Measurements from ENCODE around the gene ELN. TPM values are rescaled to one million over a fixed set of nuclear protein-coding genes. Genes with fewer than 3 reads are reported as not detected.

ELN gene
- total and polyA plus RNA-seq, 2 donors (not counting 1 experiment from before 2014, with no cell fraction given): 2.1 to 11.0 TPM

GRCh38 chr7:74040791-74041520 is 13.0 kb downstream of the ELN start:
- no peak for DNase-seq (ENCODE audit: low read depth in 2 of 2)

GRCh38 chr7:74042746-74043522 is 15.0 kb downstream of the ELN start:
- Histone ChIP-seq H3K36me3 (ENCODE audit: control insufficient read depth, insufficient read depth, low read length) (no peaks in the 10 kb centered on the region), H3K27ac (ENCODE audit: insufficient read depth, low read length) (no peak overlapping the region), H3K27me3 (ENCODE audit: control insufficient read depth, insufficient read depth, low read length) (no peaks in the 10 kb centered on the region), H3K4me3 (replicated peaks in 1 of 4; ENCODE audit: control extremely low read depth in 1 of 4, insufficient read depth in 1 of 4, low read depth in 3 of 4, low read length in 4 of 4) (no peak overlapping the region), H3K79me2 (ENCODE audit: control insufficient read depth, insufficient read depth, low read length) (no peaks in the 10 kb centered on the region), H4K20me1 (ENCODE audit: control insufficient read depth, extremely low read depth, insufficient read depth, low read length) (no peaks in the 10 kb centered on the region), H2AFZ (ENCODE audit: low read length) (no peak overlapping the region), H3K9ac (ENCODE audit: insufficient read depth, low read length) (no peak overlapping the region), H3K9me3 (ENCODE audit: control insufficient read depth, insufficient read depth, low read depth, low read length) (no peaks in the 10 kb centered on the region), H3K4me2 (ENCODE audit: extremely low read depth, insufficient read depth, low read length) (no peak overlapping the region), H3K4me1 (ENCODE audit: control insufficient read depth, extremely low read depth, insufficient read depth, low read length) (no peaks in the 10 kb centered on the region)
- TF ChIP-seq CTCF (conservative IDR thresholded peaks at IDR 0.05 in 1 of 2, IDR thresholded peaks at IDR 0.05 in 1 of 2; ENCODE audit: low read depth in 1 of 2, low read length in 2 of 2): no peak
- no peak for TF ChIP-seq EZH2 (IDR thresholded peaks at IDR 0.05; ENCODE audit: low read length, missing control alignments)
- DNase-seq (ENCODE audit: low read depth in 2 of 2): no peak

More at GRCh38 chr7:74040791-74041520, 13.0 kb downstream of the ELN start:
- H3K4me2 ChIP-seq (ENCODE audit: extremely low read depth, insufficient read depth, low read length): no peak overlapping the region
- no peak overlapping the region for H3K27ac ChIP-seq (ENCODE audit: insufficient read depth, low read length)
- no peak overlapping the region for H3K9ac ChIP-seq (ENCODE audit: insufficient read depth, low read length)
- H3K36me3 ChIP-seq (ENCODE audit: control insufficient read depth, insufficient read depth, low read length): no peaks in the 10 kb centered on the region
- H4K20me1 ChIP-seq (ENCODE audit: control insufficient read depth, extremely low read depth, insufficient read depth, low read length): no peaks in the 10 kb centered on the region
- H3K27me3 ChIP-seq (ENCODE audit: control insufficient read depth, insufficient read depth, low read length): no peaks in the 10 kb centered on the region
- no peaks in the 10 kb centered on the region for H3K4me1 ChIP-seq (ENCODE audit: control insufficient read depth, extremely low read depth, insufficient read depth, low read length)
- TF ChIP-seq EZH2 (IDR thresholded peaks at IDR 0.05; ENCODE audit: low read length, missing control alignments) (no peak), CTCF (conservative IDR thresholded peaks at IDR 0.05 in 1 of 2, IDR thresholded peaks at IDR 0.05 in 1 of 2; ENCODE audit: low read depth in 1 of 2, low read length in 2 of 2) (no peak)
- H2AFZ ChIP-seq (ENCODE audit: low read length): no peak overlapping the region
- no peak overlapping the region for H3K4me3 ChIP-seq (replicated peaks in 1 of 4; ENCODE audit: control extremely low read depth in 1 of 4, insufficient read depth in 1 of 4, low read depth in 3 of 4, low read length in 4 of 4)
- no peaks in the 10 kb centered on the region for H3K9me3 ChIP-seq (ENCODE audit: control insufficient read depth, insufficient read depth, low read depth, low read length)
- H3K79me2 ChIP-seq (ENCODE audit: control insufficient read depth, insufficient read depth, low read length): no peaks in the 10 kb centered on the region

- no peaks in the 10 kb centered on the region for H3K4me1 ChIP-seq (ENCODE audit: control insufficient read depth, extremely low read depth, insufficient read depth, low read length)
- H3K27me3 ChIP-seq (ENCODE audit: control insufficient read depth, insufficient read depth, low read length): no peaks in the 10 kb centered on the region
- no peaks in the 10 kb centered on the region for H3K79me2 ChIP-seq (ENCODE audit: control insufficient read depth, insufficient read depth, low read length)
- H2AFZ ChIP-seq (ENCODE audit: low read length): no peak overlapping the region
- DNase-seq (ENCODE audit: low read depth in 2 of 2): peak in 1 of 2 donors; percentile 59
- H3K9ac ChIP-seq (ENCODE audit: insufficient read depth, low read length): no peak overlapping the region
- H3K4me2 ChIP-seq (ENCODE audit: extremely low read depth, insufficient read depth, low read length): no peak overlapping the region
- H3K27ac ChIP-seq (ENCODE audit: insufficient read depth, low read length): no peak overlapping the region
- no peak for TF ChIP-seq EZH2 (IDR thresholded peaks at IDR 0.05; ENCODE audit: low read length, missing control alignments)
- TF ChIP-seq CTCF (conservative IDR thresholded peaks at IDR 0.05 in 1 of 2, IDR thresholded peaks at IDR 0.05 in 1 of 2; ENCODE audit: low read depth in 1 of 2, low read length in 2 of 2): no peak
- H3K4me3 ChIP-seq (replicated peaks in 1 of 4; ENCODE audit: control extremely low read depth in 1 of 4, insufficient read depth in 1 of 4, low read depth in 3 of 4, low read length in 4 of 4): no peak overlapping the region
- no peaks in the 10 kb centered on the region for H3K9me3 ChIP-seq (ENCODE audit: control insufficient read depth, insufficient read depth, low read depth, low read length)
- no peaks in the 10 kb centered on the region for H3K36me3 ChIP-seq (ENCODE audit: control insufficient read depth, insufficient read depth, low read length)
- no peaks in the 10 kb centered on the region for H4K20me1 ChIP-seq (ENCODE audit: control insufficient read depth, extremely low read depth, insufficient read depth, low read length)
Measured at GRCh38 chr7:74043523-74043951, 15.6 kb downstream of the ELN start.

Measured in fibroblast of lung (primary cell).